ENCODE measurements around the gene CST3. TPM values are rescaled to one million over a fixed set of nuclear protein-coding genes. Genes with fewer than 3 reads are reported as not detected.

The CST3 gene
- total RNA-seq, 1 experiment from 2014 or later: 82.7 TPM

DNA sequence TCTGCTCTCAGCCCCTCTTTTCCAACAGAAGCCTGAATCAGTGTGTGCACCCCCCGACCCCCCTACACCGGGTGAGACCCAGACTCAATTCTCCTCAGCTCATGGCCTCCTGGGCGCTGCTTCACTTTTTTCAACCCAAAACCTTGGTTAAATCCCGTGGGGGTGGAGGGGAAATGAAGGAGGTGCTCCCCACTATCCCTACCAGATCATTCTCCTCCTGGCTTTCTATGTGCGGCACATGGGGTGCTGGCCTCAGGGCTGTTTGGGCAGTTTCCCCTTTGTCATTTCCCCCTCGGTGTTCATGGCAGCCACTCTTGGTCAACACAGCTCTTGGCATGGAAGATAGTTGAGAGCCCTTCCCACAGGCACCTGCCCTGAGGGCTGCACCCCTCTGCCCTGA, 46.5 kb upstream of the CST3 start:
- ChIA-PET CTCF (no interaction called here), POLR2A (ENCODE audit: low non-redundant PET) (no interaction called here)
- H3K27me3 ChIP-seq (replicated peaks; ENCODE audit: insufficient read depth, low read depth, low read length, poor library complexity): no peaks in the 10 kb centered on the region
- H3K4me1 ChIP-seq (ENCODE audit: insufficient read depth, low read length, poor library complexity, severe bottlenecking): no peaks in the 10 kb centered on the region
- H3K36me3 ChIP-seq (ENCODE audit: insufficient read depth, low read length, poor library complexity, severe bottlenecking): no peaks in the 10 kb centered on the region
- intact Hi-C loops (cut with micrococcal nuclease; ENCODE audit: unreplicated experiment): no loop called here
- TF ChIP-seq, protein P1, sequence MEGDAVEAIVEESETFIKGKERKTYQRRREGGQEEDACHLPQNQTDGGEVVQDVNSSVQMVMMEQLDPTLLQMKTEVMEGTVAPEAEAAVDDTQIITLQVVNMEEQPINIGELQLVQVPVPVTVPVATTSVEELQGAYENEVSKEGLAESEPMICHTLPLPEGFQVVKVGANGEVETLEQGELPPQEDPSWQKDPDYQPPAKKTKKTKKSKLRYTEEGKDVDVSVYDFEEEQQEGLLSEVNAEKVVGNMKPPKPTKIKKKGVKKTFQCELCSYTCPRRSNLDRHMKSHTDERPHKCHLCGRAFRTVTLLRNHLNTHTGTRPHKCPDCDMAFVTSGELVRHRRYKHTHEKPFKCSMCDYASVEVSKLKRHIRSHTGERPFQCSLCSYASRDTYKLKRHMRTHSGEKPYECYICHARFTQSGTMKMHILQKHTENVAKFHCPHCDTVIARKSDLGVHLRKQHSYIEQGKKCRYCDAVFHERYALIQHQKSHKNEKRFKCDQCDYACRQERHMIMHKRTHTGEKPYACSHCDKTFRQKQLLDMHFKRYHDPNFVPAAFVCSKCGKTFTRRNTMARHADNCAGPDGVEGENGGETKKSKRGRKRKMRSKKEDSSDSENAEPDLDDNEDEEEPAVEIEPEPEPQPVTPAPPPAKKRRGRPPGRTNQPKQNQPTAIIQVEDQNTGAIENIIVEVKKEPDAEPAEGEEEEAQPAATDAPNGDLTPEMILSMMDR (conservative IDR thresholded peaks at IDR 0.05; ENCODE audit: low read depth, low read length): no peak
- TF ChIP-seq EZH2 (IDR thresholded peaks at IDR 0.05; ENCODE audit: borderline replicate concordance, low read depth, low read length, poor library complexity, severe bottlenecking): no peak
- no peak overlapping the region for H3K27ac ChIP-seq (ENCODE audit: low read depth, low read length, poor library complexity, severe bottlenecking)
- no peak for DNase-seq (ENCODE audit: low spot score)
- H3K9me3 ChIP-seq (ENCODE audit: low read depth, low read length, poor library complexity, severe bottlenecking): no peaks in the 10 kb centered on the region
- H3K4me3 ChIP-seq (ENCODE audit: low read depth, low read length, poor library complexity, severe bottlenecking): no peak overlapping the region
- BruUV-seq (replicated peaks): no TSS peak

DNA sequence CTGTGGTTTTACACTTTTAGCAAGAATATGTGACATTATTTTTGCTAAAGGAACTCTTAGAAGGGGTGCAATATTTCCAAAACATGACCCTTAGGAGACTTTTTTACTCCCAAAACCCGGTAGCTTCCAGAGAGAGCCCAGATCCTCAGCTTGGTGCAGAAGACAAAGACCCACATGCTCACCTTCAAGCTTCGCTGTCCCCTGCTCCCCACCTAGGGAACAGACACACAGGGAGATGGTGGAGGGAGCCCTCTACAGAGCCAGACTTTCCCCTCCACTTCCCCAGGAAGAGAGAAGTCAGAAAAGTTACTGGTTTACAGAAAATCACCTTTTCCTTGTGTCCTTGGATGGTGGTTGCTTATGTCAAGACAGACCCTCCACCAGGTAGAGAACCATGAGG, 46.1 kb upstream of the CST3 start:
- H3K27me3 ChIP-seq (replicated peaks; ENCODE audit: insufficient read depth, low read depth, low read length, poor library complexity): no peaks in the 10 kb centered on the region
- intact Hi-C loops (cut with micrococcal nuclease; ENCODE audit: unreplicated experiment): no loop called here
- ChIA-PET CTCF (no interaction called here), POLR2A (ENCODE audit: low non-redundant PET) (no interaction called here)
- H3K4me1 ChIP-seq (ENCODE audit: insufficient read depth, low read length, poor library complexity, severe bottlenecking): no peaks in the 10 kb centered on the region
- no TSS peak for BruUV-seq (replicated peaks)
- H3K36me3 ChIP-seq (ENCODE audit: insufficient read depth, low read length, poor library complexity, severe bottlenecking): no peaks in the 10 kb centered on the region
- H3K4me3 ChIP-seq (ENCODE audit: low read depth, low read length, poor library complexity, severe bottlenecking): no peak overlapping the region
- no peaks in the 10 kb centered on the region for H3K9me3 ChIP-seq (ENCODE audit: low read depth, low read length, poor library complexity, severe bottlenecking)
- DNase-seq (ENCODE audit: low spot score): no peak
- TF ChIP-seq EZH2 (IDR thresholded peaks at IDR 0.05; ENCODE audit: borderline replicate concordance, low read depth, low read length, poor library complexity, severe bottlenecking): no peak
- TF ChIP-seq, protein P1 (conservative IDR thresholded peaks at IDR 0.05; ENCODE audit: low read depth, low read length): no peak
- no peak overlapping the region for H3K27ac ChIP-seq (ENCODE audit: low read depth, low read length, poor library complexity, severe bottlenecking)

DNA sequence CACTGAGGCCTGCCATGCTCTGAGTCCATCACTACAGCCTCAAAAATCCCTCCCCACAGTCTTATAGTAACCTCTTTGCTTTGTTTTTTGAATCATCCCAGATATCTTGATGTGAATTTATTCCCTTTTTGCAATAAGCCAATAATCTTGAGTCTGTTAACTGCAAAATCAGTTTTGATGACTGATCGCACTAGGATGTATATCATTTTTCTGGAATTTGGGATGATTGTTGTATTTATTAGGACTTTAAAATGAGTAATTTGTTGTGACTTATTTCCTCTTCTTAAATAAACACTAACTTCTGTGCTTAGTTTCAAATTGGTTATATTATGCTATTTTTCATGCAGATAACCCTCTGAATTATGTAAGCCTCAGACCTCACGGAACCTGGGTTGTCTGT, 45.5 kb upstream of the CST3 start:
- intact Hi-C loops (cut with micrococcal nuclease; ENCODE audit: unreplicated experiment): no loop called here
- DNase-seq (ENCODE audit: low spot score): no peak
- BruUV-seq (replicated peaks): no TSS peak
- no peak overlapping the region for H3K4me3 ChIP-seq (ENCODE audit: low read depth, low read length, poor library complexity, severe bottlenecking)
- H3K4me1 ChIP-seq (ENCODE audit: insufficient read depth, low read length, poor library complexity, severe bottlenecking): no peaks in the 10 kb centered on the region
- peaks cover 2% of the 10 kb centered on the region for H3K27me3 ChIP-seq (replicated peaks; ENCODE audit: insufficient read depth, low read depth, low read length, poor library complexity)
- no peaks in the 10 kb centered on the region for H3K36me3 ChIP-seq (ENCODE audit: insufficient read depth, low read length, poor library complexity, severe bottlenecking)
- POLR2A ChIA-PET (ENCODE audit: low non-redundant PET): no interaction called here
- no peaks in the 10 kb centered on the region for H3K9me3 ChIP-seq (ENCODE audit: low read depth, low read length, poor library complexity, severe bottlenecking)
- TF ChIP-seq, protein P1 (conservative IDR thresholded peaks at IDR 0.05; ENCODE audit: low read depth, low read length): no peak
- no peak for TF ChIP-seq EZH2 (IDR thresholded peaks at IDR 0.05; ENCODE audit: borderline replicate concordance, low read depth, low read length, poor library complexity, severe bottlenecking)
- CTCF ChIA-PET: no interaction called here
- no peak overlapping the region for H3K27ac ChIP-seq (ENCODE audit: low read depth, low read length, poor library complexity, severe bottlenecking)
